Forelimb muscle (tissue), 1 donor: ENCODE results near the gene PPFIA4. TPM values are rescaled to one million over a fixed set of nuclear protein-coding genes. Genes with fewer than 3 reads are reported as not detected.

ENCODE experiments used
- DNase-seq: peaks from one replicate; pipeline ENCODE4 v3.0.0-alpha.2; 2013; ENCODE audit warnings: low read depth
- polyA plus RNA-seq: library from polyadenylated mRNA; unstranded; fragments of 120-200 nt; gene quantifications from one replicate; pipeline ENCODE4 v1.2.1, GENCODE V29; 2013; ENCODE audit not compliant: insufficient read length

PPFIA4 gene
- polyA plus RNA-seq, 1 donor = 62.1 TPM

DNA sequence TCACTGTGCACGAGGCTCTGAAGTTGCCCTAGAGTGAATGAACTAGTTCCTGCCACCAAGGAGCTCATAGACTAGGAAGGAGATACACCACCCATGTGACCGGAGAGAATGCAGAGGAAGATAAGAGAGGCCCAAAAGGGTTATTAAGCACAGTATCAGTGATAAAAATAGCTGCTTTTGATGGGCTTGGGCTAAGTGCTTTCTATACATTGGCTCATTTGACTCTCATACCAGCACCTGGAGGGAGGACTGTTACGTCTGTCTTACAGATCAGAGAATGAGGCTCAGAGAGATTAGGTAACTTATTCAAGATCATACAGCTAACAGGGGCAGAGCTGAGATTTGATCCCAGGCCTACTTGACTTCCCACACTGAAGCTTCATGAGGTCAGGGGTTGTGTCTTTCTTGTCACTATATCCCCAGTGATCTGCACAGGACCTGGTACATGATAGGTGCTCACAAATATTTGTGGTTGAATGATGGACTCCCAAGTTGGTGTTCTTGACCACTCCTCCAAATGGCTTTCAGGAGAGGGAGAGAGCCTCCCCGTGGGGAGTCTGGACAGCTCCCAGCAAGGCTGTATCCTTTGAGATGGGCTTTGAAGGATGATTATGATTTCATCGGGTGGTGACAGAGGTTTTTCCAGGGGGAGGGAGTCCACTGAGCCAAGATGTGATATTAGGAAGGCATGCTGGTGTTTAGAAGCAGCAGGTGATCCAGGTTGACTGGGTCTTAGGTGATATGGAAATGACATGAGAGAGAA is 14.4 kb downstream of the PPFIA4 start:
- no peak for DNase-seq

- DNase-seq = no peak
Observed at GRCh38 chr1:203041351-203041932, 15.2 kb downstream of the PPFIA4 start.

DNA sequence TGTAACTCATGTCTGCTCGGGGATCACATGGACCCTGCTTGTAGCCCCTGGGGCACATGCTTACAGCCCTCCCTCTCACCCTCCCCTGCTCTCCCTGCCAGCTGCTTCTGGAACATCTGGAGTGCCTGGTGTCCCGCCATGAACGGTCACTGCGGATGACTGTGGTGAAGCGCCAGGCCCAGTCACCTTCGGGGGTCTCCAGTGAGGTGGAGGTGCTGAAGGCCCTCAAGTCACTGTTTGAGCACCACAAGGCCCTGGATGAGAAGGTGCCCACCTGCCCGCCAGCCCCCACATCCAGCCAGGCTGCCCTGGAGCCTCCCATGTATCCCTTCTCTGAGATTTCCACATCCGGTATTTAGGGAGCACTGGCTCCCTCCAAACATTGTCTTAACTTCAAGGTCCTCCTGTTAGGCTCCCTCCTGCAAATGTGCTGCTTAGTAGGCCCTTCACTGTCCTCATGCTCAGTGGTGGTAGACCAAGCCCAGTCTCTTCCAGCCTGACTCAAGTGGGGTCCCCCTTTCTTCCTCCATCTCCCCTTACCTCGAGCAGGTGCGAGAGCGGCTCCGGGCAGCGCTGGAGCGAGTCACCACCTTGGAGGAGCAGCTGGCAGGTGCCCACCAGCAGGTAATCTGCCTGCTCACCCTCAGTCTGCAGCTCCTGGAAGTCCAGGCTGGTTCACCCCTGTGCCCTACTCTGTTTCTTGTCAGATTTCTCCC is 17.7 kb downstream of the PPFIA4 start:
- DNase-seq = no peak

DNA sequence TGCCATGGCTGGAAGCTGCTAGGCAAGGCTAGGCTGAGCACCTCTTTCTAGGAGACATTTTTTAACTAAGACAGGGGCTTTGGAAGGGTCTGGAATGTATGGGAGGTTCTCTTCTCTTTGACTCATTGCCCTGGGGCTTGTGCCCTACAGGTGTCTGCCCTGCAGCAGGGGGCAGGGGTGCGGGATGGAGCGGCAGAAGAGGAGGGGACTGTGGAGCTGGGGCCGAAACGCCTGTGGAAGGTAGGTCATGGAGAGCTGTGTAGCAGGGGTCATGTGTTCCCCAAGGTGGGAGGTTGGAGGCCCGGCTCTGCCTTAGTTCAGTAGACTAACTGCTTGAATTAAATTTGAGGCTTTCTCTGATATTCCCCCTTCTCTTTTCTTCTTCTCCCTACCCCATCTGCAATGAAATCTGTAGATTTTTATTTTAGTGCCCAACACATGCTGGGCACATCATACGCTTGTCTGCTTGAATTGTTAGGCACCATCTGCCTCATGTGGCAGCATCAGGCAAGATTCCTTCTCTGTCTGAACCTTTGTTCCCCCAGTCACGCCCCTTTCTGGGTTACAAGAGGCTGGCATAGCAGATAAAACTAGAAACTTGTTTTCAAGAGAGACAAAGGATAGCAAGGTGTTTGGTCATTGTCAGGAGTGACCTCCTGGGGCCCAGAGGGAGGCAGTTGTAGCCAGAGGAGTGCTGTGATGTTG is 18.4 kb downstream of the PPFIA4 start:
- no peak for DNase-seq

DNA sequence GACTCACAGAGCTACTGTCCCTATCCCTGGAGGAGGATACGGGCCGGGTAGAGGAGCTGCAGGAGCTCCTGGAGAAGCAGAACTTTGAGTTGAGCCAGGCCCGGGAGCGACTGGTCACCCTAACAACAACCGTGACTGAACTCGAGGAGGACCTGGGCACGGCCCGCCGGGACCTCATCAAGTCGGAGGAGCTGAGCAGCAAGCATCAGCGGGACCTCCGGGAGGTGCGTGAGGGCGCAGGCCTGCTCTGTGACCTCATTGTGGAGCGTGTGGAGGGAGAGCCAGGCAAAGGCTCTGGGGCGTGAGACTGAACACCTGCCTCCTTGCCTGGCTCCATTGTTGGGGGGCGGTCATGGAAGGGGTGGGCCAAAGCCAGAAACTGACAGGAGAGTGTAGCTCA is 19.0 kb downstream of the PPFIA4 start:
- no peak for DNase-seq

GRCh38 chr1:203045821-203046594 is 19.7 kb downstream of the PPFIA4 start:
- DNase-seq = no peak

GRCh38 chr1:203046984-203047630 is 20.8 kb downstream of the PPFIA4 start:
- DNase-seq = no peak

GRCh38 chr1:203048086-203048485 is 21.8 kb downstream of the PPFIA4 start:
- no peak for DNase-seq

- DNase-seq = no peak
Observed at GRCh38 chr1:203048555-203049051, 22.3 kb downstream of the PPFIA4 start.

- DNase-seq = no peak
Observed at GRCh38 chr1:203049077-203049476, 22.8 kb downstream of the PPFIA4 start.

- DNase-seq = no peak
Observed at GRCh38 chr1:203049576-203050180, 23.4 kb downstream of the PPFIA4 start.

DNA sequence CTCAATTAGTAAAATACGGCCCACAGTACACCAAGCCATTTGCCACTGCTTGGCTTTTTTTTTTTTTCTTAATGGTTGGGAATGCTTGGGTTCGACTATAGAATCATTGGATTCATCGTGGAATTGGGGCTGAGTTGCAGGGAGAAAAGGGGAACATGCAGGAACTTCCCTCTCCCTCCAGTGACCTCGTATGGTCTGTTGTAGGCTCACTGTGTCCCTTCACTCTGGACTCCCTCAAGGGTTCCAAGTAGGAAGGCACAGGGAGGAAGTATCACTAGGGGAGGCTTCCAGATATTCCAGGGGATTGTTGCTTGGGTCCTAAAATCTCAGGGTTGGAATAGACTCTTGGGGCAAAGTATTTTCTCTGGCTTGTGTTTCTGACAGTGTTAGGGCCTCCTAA is 24.5 kb downstream of the PPFIA4 start:
- no peak for DNase-seq

GRCh38 chr1:203051841-203052324 is 25.6 kb downstream of the PPFIA4 start:
- no peak for DNase-seq

DNA sequence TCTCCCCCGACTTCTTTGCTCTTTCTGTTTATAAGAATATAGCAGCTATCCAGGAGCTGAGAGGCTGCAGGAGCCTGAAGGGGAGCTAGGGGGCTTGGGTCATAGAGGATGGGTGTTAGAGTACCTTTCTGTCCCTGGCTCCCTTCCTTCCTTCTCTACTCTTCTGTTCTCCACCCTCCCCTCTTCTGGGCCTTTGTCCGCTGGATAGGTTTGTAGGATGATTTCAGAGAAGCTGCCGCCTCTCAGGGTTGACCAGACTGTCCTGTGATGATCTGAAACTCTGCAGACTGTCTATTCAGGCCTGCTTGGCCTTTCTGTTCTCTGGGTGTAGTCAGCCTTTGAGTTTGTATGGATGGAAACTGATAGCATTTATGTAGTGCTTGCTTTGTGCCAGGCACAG is 26.3 kb downstream of the PPFIA4 start:
- DNase-seq = no peak

DNA sequence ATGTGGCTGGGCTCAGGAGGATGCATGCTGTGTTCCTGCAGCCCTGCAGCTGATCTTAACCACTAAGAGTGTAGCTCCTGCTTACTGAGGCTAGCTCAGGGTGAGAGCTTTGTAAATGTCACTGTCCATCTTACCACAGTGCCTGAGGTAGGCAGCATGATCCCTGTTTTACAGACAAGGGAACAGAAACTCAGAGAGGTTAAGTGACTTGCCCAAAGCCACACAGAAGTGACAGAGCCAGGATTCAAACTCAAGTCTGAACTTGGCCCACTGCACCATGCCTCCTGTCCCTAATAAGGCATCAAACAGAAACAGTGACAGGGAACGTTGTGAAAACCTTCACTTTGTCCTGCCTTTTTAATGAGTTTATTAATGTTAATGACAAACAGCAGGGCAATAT is 27.9 kb downstream of the PPFIA4 start:
- DNase-seq = no peak

DNA sequence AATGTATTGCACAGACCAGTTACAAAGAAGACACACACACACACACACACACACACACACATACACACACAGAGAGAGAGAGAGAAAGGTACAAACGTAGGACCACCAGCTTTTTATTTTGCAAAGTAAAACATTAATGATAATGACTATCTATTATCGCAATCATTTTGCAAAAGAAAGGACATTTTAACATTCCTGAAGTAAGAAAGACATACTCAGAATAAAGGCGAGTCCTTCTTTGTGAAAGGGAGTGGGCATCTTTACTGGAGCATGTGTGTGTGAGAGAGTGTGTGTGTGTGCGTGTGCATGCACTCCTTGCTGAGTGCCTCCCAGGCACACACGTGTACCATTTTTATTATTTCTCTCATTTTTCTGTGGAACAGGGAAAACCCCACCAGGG is 28.4 kb downstream of the PPFIA4 start:
- DNase-seq = no peak

DNA sequence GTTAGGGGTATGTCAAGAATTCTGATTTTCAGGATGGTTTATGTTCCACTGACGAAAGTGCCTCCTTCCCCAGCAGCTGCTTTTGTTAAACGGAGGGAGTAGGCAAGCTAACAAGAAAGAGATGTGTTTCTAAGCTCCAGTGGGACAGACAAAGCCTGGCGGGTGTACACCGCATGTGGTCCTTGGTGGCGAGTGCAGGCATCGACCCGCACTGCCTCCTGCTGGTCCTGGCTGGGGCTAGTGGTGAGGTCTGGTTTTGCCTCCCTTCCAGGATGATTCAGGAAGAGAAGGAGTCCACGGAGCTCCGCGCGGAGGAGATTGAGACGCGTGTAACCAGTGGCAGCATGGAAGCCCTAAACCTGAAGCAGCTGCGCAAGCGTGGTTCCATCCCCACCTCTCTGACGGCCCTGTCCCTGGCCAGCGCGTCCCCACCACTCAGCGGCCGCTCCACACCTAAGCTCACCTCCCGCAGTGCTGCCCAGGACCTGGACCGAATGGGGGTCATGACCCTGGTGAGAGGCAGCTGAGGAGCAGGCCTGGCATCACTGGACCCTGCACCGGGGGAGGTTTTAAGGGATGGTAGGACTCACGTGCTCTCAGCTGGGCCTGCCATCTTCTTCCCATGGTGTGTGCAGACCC is 29.0 kb downstream of the PPFIA4 start:
- no peak for DNase-seq

- no peak for DNase-seq
Observed at GRCh38 chr1:203056012-203056411, 29.7 kb downstream of the PPFIA4 start.

DNA sequence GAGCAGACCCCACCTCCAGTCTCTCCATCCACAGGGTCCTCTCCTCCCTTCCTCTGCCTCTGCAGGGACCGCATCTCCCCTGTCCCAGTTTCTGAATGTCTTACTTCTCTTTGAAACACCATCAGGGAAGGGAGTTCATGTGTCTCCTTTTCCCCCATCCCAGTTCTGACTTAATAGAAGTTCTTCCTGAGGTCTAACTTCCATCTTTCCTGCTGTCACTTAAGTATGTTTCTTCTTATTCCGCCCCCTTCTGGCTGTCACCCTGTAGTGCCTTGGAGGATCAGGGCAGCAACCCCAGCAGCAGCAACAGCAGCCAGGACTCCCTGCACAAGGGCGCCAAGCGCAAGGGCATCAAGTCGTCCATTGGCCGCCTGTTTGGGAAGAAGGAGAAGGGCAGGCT is 30.2 kb downstream of the PPFIA4 start:
- no peak for DNase-seq
